BE2C (cell line): Measurements from ENCODE around the gene TRMU.

Experiments
- DNase-seq: peaks from one replicate; pipeline ENCODE4 v3.0.0-alpha.2; 2020
- H3K27me3 ChIP-seq: fragments of 250-450 bp; sonication (Bioruptor Pico); 2 replicates; pipeline ENCODE4 v1.5.1; 2020; ENCODE audit warnings: mild to moderate bottlenecking
- H3K36me3 ChIP-seq: fragments of 250-450 bp; sonication (Bioruptor Pico); 2 replicates; pipeline ENCODE4 v1.5.1; 2020; ENCODE audit warnings: mild to moderate bottlenecking
- H3K4me1 ChIP-seq: fragments of 250-450 bp; sonication (Bioruptor Pico); 2 replicates; pipeline ENCODE4 v1.5.1; 2020
- H3K4me3 ChIP-seq: 2 replicates; pipeline ENCODE4 v1.5.1; 2011; ENCODE audit warnings: low read depth, low read length
- H3K9me3 ChIP-seq: fragments of 250-450 bp; sonication (Bioruptor Pico); 2 replicates; pipeline ENCODE4 v1.5.1; 2020
- CTCF ChIP-seq: IDR thresholded peaks from 2 replicates; pipeline ENCODE4 v1.5.1; 2012; ENCODE audit warnings: mild to moderate bottlenecking, low read depth, low read length

TRMU gene

GRCh38 chr22:46376111-46376510 is 40.6 kb downstream of the TRMU start:
- H3K27me3 ChIP-seq: no peaks in the 10 kb centered on the region
- H3K4me3 ChIP-seq: no peak overlapping the region
- H3K4me1 ChIP-seq: no peaks in the 10 kb centered on the region

GRCh38 chr22:46376908-46377524 is 41.5 kb downstream of the TRMU start:
- Histone ChIP-seq H3K4me3 (no peak overlapping the region), H3K27me3 (no peaks in the 10 kb centered on the region), H3K36me3 (no peaks in the 10 kb centered on the region), H3K9me3 (no peaks in the 10 kb centered on the region), H3K4me1 (no peaks in the 10 kb centered on the region)
- no peak for DNase-seq
- TF ChIP-seq CTCF: no peak

More at GRCh38 chr22:46376111-46376510, 40.6 kb downstream of the TRMU start:
- TF ChIP-seq CTCF: no peak
- no peak for DNase-seq
- Histone ChIP-seq H3K9me3 (no peaks in the 10 kb centered on the region), H3K36me3 (no peaks in the 10 kb centered on the region)

DNA sequence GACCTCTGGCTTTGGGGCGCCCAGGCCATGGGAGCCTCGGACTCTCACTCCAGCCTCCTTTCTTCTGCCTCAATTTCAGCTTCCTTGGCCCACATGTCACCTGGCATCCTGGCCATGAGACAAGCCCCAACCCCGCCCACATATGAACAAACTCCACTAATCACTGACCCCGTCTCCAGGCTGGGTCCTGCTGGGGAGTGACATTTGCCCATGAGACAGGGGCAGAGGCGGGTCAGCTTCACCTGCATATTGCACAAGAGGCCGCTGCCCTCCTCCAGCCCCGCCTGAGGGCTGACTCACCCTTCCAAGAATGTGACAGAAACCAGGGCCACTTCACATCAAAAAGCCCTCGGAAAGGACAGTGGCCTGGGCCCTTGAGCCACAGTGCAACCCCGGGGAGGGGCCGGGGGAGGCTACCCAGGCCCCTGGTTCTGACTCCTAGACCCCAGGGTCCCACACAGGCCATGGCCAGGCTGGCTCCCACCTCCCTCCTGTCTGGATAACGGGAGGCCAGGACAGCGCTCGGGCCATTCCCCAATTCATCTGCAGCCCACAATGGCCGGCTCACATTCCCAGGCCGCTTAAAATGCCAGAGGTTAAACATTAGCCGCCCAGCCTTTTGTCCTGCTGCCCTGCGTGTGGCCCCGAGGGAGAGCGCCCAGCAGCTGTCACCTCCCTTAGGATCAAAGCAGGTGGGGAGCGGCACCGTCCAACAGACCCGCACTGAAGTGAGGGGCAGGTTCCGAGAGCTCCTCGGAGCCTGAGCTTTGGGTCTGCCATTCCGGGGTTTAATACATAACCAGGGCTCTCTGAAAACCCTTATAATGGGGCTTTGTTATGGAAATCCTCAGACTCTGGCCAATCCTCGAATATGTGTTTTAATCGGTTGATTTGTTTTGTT is 42.3 kb downstream of the TRMU start:
- no peak for TF ChIP-seq CTCF
- Histone ChIP-seq H3K4me1 (no peaks in the 10 kb centered on the region), H3K27me3 (no peaks in the 10 kb centered on the region), H3K9me3 (no peaks in the 10 kb centered on the region), H3K4me3 (no peak overlapping the region), H3K36me3 (no peaks in the 10 kb centered on the region)
- DNase-seq: no peak

- TF ChIP-seq CTCF: no peak
- Histone ChIP-seq H3K9me3 (no peaks in the 10 kb centered on the region), H3K27me3 (no peaks in the 10 kb centered on the region), H3K36me3 (no peaks in the 10 kb centered on the region), H3K4me1 (no peaks in the 10 kb centered on the region), H3K4me3 (no peak overlapping the region)
- no peak for DNase-seq
These were observed 43.0 kb downstream of the TRMU start for GRCh38 chr22:46378426-46379065.

DNA sequence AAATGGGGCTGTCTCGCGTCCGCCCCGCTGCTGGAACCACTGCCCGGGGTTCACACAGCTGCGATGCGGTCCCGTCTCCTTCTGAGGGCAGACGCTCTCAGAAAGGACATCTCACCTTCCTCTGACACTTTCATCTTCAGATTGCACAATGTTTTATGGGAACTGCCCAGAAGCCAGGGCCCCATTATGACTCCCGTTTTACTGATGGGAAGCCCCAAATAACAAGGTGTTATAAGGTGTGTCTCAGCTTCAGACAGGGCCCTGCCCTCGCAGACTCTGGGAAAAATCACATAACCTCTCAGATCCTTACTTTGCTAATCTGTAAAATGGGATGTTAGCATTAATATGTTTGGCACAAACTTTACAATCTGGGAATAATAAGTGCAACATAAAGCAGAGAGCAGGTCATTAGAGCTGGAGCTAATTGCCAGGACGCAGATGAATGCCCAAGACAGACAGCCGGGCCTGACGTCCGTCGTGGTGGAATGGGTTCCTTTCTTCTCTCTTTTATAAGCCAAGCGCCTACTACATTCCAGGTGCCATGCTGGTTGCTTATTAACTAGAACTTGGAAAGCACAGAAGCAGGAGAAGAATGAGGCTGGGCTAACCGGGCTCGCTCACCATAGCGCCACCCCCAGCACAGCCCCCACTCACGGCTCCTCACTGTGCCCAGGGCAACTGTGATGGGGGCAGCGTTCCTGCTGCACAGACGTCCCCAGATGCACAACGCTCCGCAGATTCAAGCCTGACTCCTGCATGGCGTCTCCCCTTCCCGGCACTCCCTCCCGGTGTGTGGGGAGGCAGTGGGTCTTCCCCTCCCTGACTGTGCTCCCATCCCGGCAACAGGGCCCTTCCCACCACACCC is 43.8 kb downstream of the TRMU start:
- no peaks in the 10 kb centered on the region for H3K36me3 ChIP-seq
- TF ChIP-seq CTCF: no peak
- DNase-seq: no peak
- no peaks in the 10 kb centered on the region for H3K27me3 ChIP-seq
- H3K4me1 ChIP-seq: no peaks in the 10 kb centered on the region
- H3K9me3 ChIP-seq: no peaks in the 10 kb centered on the region
- no peak overlapping the region for H3K4me3 ChIP-seq
